GM21737 (cell line): ENCODE measurements around the gene ZNF81.
"Not testable (repeated sequence)": the region's sequence is repeated elsewhere in the genome, so short reads cannot be mapped to it uniquely, and the experiment has no call there.

Experiments
- ATAC-seq: cut with Tn5 transposase; IDR thresholded peaks from one replicate; pipeline ENCODE4 v1.9.1; 2021; ENCODE audit warnings: mild to moderate bottlenecking, moderate library complexity; ENCODE audit not compliant: unreplicated experiment

Gene ZNF81

DNA sequence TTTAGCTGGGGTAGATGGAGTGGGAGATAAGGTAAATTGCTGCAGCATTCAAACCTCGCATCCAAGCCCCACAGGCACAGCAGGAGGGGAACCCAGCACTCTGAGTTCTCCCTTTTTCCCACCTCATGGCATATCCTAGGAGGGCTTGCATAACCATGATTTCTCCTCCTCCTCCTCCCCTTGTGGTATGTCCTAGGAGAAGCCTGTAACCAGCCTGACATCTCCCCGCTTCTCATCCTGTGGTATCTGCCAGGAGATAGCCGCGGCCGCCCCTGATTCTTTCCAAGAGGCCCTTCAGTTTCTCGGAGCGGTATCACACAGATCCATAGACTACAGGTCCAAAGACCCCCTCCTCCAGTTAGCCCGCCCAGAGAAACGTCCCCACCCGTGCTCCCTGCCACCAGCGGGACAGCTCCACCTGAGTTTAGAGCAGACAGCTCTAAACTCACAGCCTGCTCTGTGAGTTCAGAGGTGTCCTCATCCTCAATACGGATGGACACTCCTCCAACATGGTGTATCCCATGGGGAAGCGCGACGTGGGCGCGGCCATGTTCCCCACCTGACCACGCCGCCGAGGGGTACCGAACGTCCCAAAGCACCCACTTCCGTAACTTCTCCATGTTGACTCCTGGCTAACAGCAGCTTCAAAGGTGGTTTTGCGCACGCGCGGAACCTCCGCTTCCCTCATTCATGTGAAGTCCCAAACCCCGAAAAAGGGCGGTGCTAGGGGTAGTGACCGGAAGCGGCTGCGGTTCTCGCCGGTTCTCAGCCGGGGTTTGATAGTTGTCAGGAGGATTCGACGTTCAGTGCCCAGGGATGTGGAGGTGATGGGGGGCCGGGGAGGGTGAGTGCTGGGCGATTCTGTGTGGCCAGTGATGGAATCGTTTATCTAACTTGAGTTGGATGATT, at the start of gene ZNF81:
ZNF81 (plus strand) TSS at position 739 of the 909 bp plus-strand sequence. CDS start 9,366 bp downstream, outside the sequence.
- ATAC-seq: peak; percentile 85

DNA sequence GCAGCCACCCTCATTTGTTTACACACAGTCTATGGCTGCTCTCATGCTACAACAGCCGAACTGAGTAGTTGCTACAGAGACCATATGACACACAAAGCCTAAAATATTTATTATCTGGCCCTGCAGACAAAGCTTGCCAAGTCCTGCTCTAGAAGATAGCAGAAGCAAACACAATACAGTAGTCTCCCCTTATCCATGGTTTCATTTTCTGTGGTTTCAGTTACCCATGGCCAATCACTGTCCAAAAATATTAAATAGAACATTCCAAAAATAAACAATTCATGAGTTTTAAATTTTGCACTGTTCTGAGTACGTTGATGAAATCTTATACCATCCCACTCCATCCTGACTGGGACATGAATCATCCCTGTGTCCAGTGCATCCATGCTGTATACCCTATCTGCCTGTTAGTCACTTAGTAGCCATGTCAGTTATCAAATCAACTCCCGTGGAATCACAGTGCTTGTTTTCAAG, 40.2 kb upstream of the ZNF81 start:
- no peak for ATAC-seq

DNA sequence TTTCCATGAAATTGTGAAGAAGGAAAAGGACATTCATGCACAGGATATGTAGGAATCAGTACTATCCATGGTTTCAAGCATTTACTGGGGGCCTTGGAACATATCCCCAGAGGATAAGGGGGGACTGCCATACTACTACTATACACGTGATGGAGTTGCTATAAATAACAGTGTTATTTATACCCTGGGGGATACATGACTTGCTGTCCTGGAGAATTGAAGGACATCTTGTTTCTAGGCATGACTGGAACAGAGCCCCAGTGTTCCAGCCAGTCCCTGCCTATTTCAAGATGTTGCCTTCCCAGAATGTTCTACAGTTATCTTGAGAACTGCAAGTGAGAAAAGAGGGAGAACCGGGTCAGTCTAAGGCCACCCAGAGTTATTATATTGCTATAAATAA, 39.6 kb upstream of the ZNF81 start:
- ATAC-seq: no peak

DNA sequence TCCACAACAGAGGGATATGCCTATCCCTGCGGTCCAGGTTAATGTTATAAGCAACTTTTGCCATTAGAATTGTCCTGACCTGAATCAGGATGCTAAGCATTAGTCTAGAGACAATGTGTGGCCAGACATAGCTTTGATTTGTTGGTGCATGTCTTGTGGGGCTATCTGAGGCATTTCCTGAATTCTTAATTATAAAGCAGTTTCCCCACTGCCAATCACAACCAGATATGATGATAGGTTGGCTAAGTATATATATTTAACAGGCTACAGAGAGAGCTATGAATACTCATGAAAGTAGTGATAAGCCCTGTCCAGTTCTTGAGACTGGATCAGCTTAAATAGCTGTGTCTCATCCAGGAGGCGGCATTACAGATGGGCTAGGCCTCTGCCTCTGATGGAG, 37.8 kb upstream of the ZNF81 start:
- ATAC-seq: no peak

DNA sequence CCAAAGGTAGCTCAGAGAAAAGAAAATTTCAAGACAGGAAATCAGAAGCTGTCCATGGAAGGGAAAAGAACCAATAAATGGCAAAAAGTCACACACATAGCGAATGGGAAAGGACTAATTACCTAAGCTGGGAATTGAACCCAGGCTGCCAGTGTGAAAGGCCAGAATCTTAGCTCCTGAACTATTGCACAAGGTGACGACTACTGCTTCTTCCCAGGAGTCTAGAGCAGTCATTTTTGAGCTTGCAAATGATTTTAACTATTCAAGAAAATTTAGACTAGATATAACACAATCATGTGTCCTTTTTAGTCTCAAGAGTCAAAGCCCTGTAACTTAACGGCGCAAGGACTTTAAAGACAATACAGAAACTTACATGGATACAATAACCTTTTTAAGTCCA, 34.1 kb upstream of the ZNF81 start:
- ATAC-seq: no peak

DNA sequence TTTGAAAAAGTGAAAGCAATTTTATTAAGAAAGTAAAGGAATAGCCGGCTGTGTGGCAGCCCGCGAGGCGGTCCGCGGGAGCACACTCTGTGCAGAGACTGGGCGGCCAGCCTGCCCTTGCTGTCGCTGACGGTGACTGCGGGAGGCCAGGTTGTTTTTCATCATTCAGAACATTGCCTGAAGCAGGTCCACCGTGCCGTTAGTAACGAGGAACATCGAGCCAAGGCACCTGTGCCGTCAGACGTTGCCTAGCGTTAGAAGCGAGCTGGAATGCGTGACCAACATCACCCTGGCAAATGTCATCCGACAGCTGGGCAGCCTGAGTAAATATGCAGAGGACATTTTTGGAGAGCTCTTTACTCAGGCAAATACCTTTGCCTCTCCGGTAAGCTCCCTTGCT, 33.6 kb upstream of the ZNF81 start:
- not testable (repeated sequence) for ATAC-seq

DNA sequence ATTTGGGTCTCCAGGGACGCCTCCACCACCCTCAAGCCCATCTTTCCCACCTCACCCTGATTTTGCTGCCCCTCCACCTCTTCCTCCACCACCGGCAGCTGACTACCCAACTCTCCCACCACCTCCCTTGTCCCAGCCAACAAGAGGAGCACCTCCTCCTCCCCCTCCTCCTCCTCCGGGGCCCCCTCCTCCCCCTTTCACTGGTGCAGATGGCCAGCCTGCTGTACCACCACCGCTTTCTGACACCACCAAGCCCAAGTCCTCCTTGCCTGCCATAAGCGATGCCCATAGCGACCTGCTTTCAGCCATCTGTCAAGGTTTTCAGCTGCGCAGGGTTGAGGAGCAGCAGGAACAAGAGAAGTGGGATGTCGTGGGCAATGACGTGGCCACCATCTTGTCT, 32.4 kb upstream of the ZNF81 start:
- no peak for ATAC-seq

DNA sequence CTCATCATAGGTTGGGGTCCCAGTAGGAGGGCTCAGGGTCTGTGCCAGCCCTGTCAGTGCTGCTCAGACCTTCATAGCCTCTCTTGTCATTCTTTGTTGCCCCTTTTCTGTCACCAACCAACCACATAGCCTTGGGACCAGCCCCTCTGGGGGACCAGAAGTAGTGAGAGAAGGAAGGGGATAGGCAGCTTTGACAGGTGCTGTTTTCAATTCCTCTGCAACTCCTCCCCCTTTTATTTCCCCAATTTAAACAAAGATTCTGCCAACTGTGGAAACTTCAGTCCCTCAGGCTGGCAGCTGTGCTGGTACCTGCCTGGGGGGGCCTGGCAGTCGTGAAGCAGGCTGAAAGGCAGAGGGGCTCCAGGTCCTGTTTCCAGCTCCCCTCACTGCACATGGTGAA, 30.9 kb upstream of the ZNF81 start:
- ATAC-seq: not testable (repeated sequence)

DNA sequence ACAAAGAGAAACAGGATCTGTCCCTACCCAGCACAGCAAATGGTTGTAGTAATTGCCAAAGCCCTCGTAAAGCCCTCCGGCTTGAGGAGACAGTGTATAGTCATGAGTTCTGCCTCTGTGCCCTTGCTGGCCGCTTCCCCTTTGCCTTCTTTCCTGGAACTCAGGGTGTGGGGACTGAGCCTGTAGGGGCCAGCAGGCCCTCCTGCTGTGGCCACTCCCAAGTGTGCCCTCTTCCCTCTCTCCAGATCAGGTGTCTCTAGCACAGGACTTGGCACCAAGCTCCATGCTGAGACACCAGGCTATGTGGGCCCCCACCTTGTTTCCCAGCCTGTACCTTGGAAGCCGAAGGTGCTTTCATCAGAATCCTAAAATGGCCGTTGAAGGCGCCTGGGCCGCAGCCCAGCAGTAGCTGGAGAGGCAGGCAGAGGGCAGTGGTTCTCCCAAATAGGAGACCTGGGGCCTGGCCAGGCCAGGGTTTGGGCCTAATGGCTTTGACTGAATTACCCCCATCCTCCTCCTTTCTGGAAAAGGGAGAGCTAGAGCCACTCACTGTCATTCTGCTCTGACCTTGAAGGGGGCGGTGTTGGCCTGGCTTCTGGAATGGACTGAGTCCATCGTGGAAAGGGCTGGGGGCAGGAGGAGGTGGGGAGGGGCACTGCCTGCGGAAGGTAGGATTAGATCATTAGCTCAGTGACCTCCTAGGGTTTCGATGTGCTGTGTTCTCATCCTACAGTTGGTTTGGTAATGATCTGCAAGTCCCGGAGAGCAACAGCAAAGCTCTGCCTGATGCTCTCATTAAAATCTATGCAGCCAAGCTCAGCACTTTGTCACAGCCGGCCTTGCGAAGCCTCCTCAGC, 30.1 kb upstream of the ZNF81 start:
- ATAC-seq: not testable (repeated sequence)

DNA sequence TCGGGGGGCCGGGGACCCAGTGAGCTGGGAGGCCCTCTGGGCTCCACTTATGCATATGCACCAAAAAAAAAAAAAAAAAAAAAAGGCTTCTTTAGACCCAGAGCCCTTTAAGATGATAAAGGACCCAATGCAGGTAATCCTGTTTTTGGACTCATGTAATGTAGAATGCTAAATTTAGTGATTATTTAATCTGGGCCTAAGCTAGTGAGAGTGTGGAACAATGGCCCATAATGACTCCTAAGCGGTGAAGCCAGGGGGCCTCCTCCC, 29.5 kb upstream of the ZNF81 start:
- not testable (repeated sequence) for ATAC-seq

DNA sequence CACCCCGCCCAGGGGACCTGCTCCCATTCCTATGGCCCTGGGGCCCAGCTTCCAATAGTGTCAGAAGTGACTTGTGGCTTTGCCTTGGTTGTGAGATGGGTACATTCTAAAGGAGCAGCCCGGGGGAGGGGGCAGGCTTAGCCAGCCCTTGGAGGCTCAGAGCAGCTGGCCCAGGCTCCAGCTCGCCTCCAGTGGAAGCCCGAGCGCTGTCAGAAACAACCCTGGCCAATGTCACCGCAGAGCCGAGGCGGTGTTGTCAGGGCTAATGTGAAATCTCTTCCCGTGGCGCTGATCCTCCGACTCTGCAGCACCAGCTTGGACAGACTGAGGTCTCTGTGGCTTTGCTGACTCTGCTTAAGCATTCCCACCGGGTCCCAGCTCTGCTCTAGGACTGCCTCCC, 29.2 kb upstream of the ZNF81 start:
- ATAC-seq: no peak

DNA sequence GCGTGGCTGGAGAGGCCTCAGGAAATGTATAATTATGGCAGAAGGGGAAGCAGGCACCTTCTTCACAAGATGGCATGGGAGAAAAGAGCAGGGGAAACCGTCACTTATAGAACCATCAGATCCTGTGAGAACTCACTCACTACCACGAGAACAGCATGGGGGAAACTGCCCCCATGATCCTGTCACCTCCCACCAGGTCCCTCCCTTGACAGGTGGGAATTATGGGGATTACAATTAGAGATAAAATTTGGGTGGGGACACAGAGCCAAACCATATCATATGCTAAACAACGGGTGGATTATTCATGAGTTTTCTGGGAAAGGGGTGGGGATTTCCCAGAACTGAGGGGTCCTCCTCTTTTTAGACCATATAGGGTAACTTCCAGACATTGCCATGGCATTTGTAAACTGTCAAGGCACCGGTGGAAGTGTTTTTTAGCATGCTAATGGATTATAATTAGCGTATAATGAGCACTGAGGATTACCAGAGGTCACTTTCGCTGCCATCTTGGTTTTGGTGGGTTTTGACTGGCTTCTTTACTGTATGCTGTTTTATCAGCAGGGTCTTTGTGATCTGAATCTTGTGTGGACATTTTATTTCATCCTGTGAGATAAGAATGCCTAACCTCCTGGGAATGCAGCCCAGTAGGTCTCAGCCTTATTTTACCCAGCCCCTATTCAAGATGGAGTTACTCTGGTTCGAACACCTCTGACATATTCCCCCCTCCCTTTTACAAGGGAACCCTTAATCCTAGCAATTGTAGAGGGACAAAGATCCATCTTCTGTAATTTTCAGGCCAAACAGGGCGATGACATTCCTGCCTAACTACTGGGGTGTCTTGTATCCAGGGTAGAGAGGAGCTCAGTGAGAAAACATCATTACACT, 27.6 kb upstream of the ZNF81 start:
- no peak for ATAC-seq

DNA sequence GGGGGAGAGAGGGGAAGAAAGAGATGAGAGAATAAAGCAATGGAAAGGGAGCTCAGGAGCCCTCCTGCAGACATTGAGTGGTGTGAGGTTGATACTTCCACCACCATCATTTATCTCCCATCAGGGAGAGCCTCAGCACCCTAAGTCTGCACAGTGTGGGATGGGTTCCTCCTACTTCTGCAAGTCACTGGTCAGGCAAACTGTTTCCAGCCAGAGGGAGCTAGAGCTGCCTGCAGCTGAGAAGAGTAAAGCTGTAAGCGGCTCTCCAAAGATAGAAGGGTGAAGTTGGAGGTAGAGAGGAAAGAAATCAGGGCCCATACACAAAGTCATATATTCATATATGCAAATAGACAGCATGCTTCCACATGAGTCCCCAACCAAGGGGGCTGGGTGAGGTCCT, 21.9 kb upstream of the ZNF81 start:
- no peak for ATAC-seq

DNA sequence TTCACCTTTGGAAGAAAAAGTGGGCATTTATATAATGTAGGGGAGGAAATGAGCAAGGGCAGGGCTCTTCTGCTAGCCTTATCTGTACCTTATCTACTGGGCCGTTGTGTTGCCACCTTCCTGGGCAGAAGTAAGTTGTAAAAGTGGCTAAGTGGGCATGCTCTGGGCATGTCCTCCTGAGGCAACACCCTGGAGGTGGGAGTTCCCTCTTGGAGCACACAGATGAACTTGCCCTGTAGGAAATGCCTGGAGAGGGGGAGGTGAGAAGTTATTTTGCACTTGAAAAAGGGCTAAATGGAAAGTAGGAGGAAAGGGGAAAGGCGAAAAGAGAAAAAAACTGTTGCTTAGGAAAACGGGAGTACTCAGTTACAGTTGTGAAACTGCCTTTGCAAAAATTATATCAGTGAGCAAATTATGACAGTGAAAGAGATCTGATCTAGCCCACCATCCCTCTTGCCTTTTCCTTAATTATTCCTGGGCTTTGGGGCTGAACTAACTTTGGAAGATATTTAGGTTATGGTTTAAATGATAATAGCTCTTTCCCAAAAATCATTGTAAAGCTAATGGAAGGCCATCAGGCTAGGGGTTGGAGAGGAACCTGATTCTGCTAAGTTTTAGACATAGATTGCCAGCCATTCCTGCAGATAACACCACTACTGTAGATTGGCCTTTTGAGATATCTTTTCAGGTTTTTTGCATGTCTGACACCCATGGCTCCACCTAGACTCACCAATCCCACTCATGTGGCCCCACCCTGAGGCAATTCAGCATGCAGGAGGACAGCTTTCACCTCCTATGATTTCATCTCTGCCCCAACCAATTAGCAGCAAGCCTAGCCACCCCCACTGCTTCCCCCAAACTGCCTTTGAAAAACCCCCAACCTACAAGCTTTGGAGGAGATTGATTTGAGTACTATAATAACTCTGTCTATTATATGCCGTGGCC, 20.5 kb upstream of the ZNF81 start:
- no peak for ATAC-seq

DNA sequence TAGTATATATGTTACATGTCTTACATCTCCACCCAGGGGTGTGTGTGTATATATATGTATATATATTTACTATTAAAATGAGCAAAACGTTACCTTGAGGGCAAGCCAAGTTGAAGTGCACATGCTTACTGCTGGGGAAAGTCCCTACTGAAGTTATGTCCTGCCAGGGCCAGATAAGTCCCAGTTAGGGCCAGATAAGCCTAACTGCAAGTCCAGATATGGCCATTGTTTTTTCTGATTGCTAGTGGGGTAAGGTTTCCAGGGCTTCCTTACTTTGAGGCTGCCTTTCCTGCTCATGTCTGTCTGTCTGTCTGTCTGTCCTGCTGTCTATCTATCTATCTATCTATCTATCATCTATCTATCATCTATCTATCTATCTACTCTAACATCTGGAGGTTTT, 19.3 kb upstream of the ZNF81 start:
- no peak for ATAC-seq

DNA sequence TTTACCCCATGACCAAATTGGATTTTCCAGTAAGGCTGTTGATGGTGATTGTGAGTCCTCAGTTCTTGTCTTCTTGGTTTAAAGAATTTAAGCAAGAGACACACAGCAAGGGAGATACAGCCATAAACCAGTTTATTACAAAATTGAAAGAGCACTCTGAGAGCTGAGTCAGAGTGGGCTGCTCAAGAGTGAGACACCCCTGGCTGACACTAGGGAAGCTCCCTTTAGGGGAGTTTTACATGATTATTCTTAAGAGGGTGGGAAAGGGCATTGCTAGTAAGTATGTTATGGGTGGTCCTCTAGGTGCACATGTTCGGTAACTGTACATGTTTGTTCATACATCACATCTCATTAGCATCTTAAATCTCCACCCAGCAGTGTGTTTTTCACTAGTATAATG, 18.8 kb upstream of the ZNF81 start:
- no peak for ATAC-seq

DNA sequence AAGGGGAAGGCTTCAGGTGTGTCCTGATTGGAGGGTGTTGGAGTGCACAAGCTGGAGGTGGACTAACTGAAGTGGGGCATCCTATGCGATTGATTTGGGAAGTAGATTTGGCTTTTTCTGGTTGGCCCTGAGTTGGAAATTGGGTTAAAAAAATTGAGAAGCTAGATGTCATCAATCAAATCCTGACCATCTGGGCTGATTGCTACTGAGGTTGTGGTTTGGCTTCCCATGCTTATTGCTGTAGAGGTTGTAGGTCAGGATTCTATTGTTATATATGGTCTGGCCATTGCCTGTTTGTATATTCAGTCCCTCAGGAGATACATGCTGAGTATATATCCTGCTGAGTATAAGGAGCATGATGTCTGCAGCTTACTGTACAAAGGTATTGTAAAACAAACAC, 7.7 kb upstream of the ZNF81 start:
- ATAC-seq: no peak

DNA sequence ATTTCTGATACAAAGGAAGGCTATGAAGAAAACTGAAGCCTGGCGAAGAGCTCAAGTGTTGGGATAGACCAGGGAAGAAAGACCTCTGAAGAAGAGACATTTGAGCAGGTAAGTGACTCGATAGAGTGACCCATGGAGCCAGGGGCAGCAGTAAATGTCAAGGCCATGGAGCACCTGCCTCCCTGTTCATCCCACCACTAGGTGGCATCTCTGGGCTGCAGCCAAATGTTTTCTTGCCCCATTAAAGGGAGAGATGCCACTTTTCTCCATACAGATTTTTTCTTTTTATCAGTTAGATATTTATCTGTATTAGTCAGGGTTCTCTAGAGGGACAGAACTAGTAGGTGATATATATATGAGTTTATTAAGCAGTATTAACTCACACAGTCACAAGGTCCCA, 4.9 kb upstream of the ZNF81 start:
- no peak for ATAC-seq

DNA sequence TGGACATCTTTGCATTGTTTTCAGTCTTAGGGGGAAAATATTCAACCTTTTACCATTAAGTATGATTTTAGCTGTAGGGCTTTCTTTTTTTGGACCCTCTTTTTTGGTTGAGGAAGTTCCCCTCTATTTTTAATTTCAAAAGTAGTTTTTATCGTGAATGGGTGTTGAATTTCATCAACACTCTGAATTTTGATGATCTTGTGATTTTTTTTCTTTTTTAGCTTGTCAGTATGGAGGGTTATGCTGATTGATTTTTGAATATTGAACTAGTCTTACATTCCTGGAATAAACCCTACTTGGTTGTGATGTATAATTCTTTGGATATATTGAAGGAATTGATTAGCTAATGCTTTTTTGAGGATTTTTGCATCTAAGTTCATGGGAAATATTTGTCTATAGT, 1.7 kb downstream of the ZNF81 start:
- no peak for ATAC-seq

DNA sequence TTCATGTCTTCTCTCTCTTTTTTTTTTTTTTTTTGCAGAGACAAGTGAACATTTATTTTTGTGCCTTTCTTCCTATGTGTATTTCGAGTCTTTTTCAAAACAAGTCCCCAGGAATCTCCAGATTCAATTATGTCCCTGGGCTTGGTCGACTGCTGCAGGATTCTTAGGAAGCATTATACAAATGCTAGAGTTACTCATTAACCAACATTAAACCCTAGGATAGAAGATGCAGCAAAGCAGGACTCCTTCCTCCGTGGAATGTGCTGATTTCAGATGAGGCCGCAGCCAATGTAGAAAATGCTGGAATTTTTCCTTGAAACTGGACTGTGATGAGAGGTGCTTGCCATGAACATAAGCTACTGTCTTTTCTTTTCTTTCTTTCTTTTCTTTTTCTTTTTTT, 3.4 kb downstream of the ZNF81 start:
- ATAC-seq: no peak
